Thoracic aorta (tissue), 2 donors: ENCODE data around the gene HUS1B. TPM values are rescaled to one million over a fixed set of nuclear protein-coding genes. Genes with fewer than 3 reads are reported as not detected.

Source experiments
- ATAC-seq: fragments of 150-250 bp; one replicate; pipeline ENCODE4 v1.8.0; 2017; ENCODE audit warnings: low read depth; ENCODE audit not compliant: insufficient number of reproducible peaks, low FRiP score
- DNase-seq: peaks from one replicate; pipeline ENCODE4 v3.0.0-alpha.2; 2020; ENCODE audit warnings: low spot score
- H3K27ac ChIP-seq, 2 donors: fragments of 200-600 bp; sonication (generic); 1 replicate in 1 of 2; 2 replicates in 1 of 2; pipeline ENCODE4 v1.5.1; 2016; ENCODE audit warnings: mild to moderate bottlenecking in 2 of 2, moderate library complexity in 2 of 2
- H3K27me3 ChIP-seq: fragments of 200-600 bp; sonication (generic); replicated peaks from 2 replicates; pipeline ENCODE4 v1.6.0; 2016; ENCODE audit warnings: mild to moderate bottlenecking; ENCODE audit not compliant: insufficient read depth
- H3K36me3 ChIP-seq: fragments of 200-600 bp; sonication (generic); one replicate; pipeline ENCODE4 v1.5.1; 2016
- H3K4me1 ChIP-seq, 2 donors: fragments of 200-600 bp; sonication (generic); 1 replicate in 1 of 2; 2 replicates in 1 of 2; pipeline versions ENCODE4 v1.5.1 to v1.6.0; 2016; ENCODE audit warnings: low read depth in 2 of 2, mild to moderate bottlenecking in 1 of 2; ENCODE audit not compliant: control insufficient read depth in 1 of 2
- H3K4me3 ChIP-seq: fragments of 200-600 bp; sonication (generic); 2 replicates; pipeline ENCODE4 v1.5.1; 2016; ENCODE audit warnings: mild to moderate bottlenecking
- H3K9me3 ChIP-seq: fragments of 200-600 bp; sonication (generic); 2 replicates; pipeline ENCODE4 v1.5.1; 2016
- total RNA-seq, 2 donors: library from RNA; depleted of rRNA; stranded (reverse); fragments of >200 nt; gene quantifications; one replicate each; pipeline versions ENCODE4 v1.1.0 to v1.2.3, GENCODE V29; 2016
- TF ChIP-seq, protein P1 (sequence below): fragments of 200-600 bp; sonication (generic); IDR thresholded peaks from one replicate; pipeline ENCODE4 v1.5.1; 2019; ENCODE audit warnings: antibody characterized with exemption

The HUS1B gene
- total RNA-seq, 2 donors from 2014 or later: 0.71 to 2.6 TPM

DNA sequence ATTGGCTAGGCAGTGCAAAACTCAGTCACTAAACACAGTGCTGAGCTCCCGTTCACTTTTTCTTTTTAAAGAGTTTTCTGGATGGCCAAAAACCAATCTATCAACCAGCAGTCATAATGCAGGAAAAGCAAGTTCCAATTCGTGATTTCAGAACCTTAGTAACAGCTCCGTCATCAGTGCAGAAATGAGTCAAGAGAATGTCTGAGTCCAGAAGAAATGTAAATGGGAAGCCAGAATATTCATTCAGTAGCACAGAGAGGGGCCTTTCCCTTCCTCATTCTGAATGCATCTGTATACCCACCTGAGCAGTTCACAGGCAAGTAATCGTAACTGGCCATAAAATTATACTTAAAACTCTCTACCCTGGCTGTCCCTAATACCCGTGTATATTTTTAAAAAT is 20.4 kb downstream of the HUS1B start:
- ATAC-seq: no peak
- H3K4me3 ChIP-seq: no peak overlapping the region
- no peaks in the 10 kb centered on the region for H3K9me3 ChIP-seq
- H3K27ac ChIP-seq: no peak overlapping the region
- no peaks in the 10 kb centered on the region for H3K27me3 ChIP-seq
- DNase-seq: no peak
- no peaks in the 10 kb centered on the region for H3K4me1 ChIP-seq
- peaks cover 4% of the 10 kb centered on the region for H3K36me3 ChIP-seq
- TF ChIP-seq, protein P1, sequence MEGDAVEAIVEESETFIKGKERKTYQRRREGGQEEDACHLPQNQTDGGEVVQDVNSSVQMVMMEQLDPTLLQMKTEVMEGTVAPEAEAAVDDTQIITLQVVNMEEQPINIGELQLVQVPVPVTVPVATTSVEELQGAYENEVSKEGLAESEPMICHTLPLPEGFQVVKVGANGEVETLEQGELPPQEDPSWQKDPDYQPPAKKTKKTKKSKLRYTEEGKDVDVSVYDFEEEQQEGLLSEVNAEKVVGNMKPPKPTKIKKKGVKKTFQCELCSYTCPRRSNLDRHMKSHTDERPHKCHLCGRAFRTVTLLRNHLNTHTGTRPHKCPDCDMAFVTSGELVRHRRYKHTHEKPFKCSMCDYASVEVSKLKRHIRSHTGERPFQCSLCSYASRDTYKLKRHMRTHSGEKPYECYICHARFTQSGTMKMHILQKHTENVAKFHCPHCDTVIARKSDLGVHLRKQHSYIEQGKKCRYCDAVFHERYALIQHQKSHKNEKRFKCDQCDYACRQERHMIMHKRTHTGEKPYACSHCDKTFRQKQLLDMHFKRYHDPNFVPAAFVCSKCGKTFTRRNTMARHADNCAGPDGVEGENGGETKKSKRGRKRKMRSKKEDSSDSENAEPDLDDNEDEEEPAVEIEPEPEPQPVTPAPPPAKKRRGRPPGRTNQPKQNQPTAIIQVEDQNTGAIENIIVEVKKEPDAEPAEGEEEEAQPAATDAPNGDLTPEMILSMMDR: no peak

DNA sequence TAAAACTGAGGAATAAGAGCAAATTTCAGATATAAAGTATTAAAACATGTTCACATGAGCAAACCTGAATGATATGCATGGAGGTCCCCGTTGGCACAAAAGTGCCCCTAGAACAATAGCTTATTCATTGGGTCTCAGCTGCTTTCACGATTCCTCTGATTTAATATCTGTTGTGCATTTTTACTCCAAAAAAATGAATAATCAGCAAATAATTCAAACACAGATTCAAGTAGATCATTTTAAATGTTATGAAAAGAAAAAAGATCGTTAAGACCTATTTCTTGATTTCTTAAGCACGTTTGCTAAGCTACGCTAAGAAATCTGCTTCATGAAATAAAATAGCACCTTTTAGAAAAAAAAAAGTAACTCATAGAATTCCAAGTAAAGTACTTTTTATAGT is 21.7 kb downstream of the HUS1B start:
- TF ChIP-seq, protein P1: no peak
- peaks cover 4% of the 10 kb centered on the region for H3K36me3 ChIP-seq
- H3K27ac ChIP-seq: no peak overlapping the region
- DNase-seq (no peak), ATAC-seq (no peak)
- H3K27me3 ChIP-seq: no peaks in the 10 kb centered on the region
- no peak overlapping the region for H3K4me3 ChIP-seq
- H3K9me3 ChIP-seq: no peaks in the 10 kb centered on the region
- no peaks in the 10 kb centered on the region for H3K4me1 ChIP-seq

DNA sequence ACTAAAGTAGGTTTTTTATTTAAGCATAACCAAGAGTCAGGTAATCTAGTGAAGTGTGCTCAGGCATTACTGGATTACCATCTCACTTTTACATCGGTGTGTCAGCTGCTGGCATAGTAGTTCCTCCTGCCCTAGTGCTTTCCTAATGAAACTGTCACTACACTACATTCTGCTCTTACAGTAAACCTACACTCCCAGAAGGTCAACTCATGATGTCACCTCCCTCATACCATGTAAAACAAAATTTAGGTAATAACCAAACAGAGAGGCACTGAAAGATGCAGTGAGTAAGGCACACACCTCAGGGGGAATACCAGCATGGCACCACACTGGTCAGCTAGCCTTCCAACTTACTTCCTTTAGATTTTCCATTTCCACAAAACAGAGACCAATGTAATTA is 23.3 kb downstream of the HUS1B start:
- DNase-seq: no peak
- TF ChIP-seq, protein P1: no peak
- Histone ChIP-seq H3K27ac (no peak overlapping the region), H3K4me1 (no peaks in the 10 kb centered on the region), H3K4me3 (no peak overlapping the region), H3K9me3 (no peaks in the 10 kb centered on the region), H3K36me3 (peaks cover 4% of the 10 kb centered on the region), H3K27me3 (no peaks in the 10 kb centered on the region)
- ATAC-seq: no peak

DNA sequence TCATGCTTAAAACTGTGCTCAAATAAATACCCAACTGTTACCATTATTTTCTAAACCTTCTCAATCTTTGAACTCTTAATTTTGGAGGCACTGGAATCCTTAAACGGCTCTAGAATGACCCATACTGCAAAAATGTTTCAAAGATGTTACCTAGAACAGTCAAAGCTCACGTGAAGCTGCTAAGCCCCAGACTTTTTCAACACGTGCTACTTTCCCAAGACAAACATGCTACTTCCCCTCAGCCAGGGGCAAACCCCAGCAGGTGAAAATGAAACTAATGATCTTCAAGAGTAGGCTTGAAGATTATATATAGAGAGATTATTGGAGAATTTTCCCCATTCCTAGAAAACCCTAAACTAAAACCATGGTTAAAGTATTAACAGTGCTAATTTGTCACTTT is 28.1 kb downstream of the HUS1B start:
- no peak overlapping the region for H3K4me3 ChIP-seq
- H3K9me3 ChIP-seq: no peaks in the 10 kb centered on the region
- TF ChIP-seq, protein P1: no peak
- ATAC-seq: no peak
- no peaks in the 10 kb centered on the region for H3K27me3 ChIP-seq
- peaks cover 4% of the 10 kb centered on the region for H3K36me3 ChIP-seq
- H3K27ac ChIP-seq: no peak overlapping the region
- no peaks in the 10 kb centered on the region for H3K4me1 ChIP-seq
- no peak for DNase-seq

DNA sequence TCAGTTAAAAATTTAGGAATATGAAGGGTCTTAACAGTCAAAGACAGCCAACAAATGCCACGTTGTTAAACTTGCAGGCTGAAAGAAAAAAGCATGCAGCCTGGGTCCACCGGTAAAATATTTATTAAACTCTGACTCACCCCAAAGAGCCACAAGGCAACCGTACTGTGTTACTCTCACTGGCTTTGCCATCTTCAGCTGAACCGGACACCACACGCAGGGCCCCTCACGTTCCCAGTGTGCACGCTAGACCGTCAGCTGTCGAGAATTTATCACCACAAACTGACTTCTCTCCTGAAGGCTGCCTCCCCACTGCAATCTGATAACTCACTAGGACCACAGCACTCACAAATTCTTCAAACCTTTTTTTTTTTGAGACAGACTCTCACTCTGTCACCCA is 30.7 kb downstream of the HUS1B start:
- no peak for ATAC-seq
- Histone ChIP-seq H3K27me3 (no peaks in the 10 kb centered on the region), H3K27ac (no peak overlapping the region), H3K4me1 (no peaks in the 10 kb centered on the region), H3K36me3 (no peaks in the 10 kb centered on the region), H3K9me3 (no peaks in the 10 kb centered on the region), H3K4me3 (no peak overlapping the region)
- no peak for DNase-seq
- TF ChIP-seq, protein P1: no peak
